ENCODE results near the gene CDC42EP4.

The CDC42EP4 gene

GRCh38 chr17:73297934-73298861, 13.6 kb downstream of the CDC42EP4 start:
- no peaks in the 10 kb centered on the region; the same call in 1 of the 2 replicates for H3K36me3 ChIP-seq (ENCODE audit: control insufficient read depth, insufficient read depth, low read length)
- no peak overlapping the region for H3K4me3 ChIP-seq (replicated peaks; ENCODE audit: low read depth, low read length)
- no peak for TF ChIP-seq CTCF (IDR thresholded peaks at IDR 0.05; ENCODE audit: insufficient read depth, low read length, poor library complexity, severe bottlenecking)
- no peak for DNase-seq (ENCODE audit: extremely low read depth, insufficient read length)
- H3K27me3 ChIP-seq (replicated peaks; ENCODE audit: control insufficient read depth, insufficient read depth, low read length), result no peaks in the 10 kb centered on the region

GRCh38 chr17:73293480-73293911, 18.3 kb downstream of the CDC42EP4 start:
- no peaks in the 10 kb centered on the region for H3K36me3 ChIP-seq (ENCODE audit: control insufficient read depth, insufficient read depth, low read length)
- no peak for TF ChIP-seq CTCF (IDR thresholded peaks at IDR 0.05; ENCODE audit: insufficient read depth, low read length, poor library complexity, severe bottlenecking)
- no peak overlapping the region for H3K4me3 ChIP-seq (replicated peaks; ENCODE audit: low read depth, low read length)
- DNase-seq (ENCODE audit: extremely low read depth, insufficient read length), result no peak
- H3K27me3 ChIP-seq (replicated peaks; ENCODE audit: control insufficient read depth, insufficient read depth, low read length), result no peaks in the 10 kb centered on the region

- Histone ChIP-seq H3K36me3 (ENCODE audit: control insufficient read depth, insufficient read depth, low read length) (no peaks in the 10 kb centered on the region), H3K4me3 (replicated peaks; ENCODE audit: low read depth, low read length) (no peak overlapping the region), H3K27me3 (replicated peaks; ENCODE audit: control insufficient read depth, insufficient read depth, low read length) (no peaks in the 10 kb centered on the region)
- TF ChIP-seq CTCF (IDR thresholded peaks at IDR 0.05; ENCODE audit: insufficient read depth, low read length, poor library complexity, severe bottlenecking), result no peak
- no peak for DNase-seq (ENCODE audit: extremely low read depth, insufficient read length)
These were observed 18.8 kb downstream of the CDC42EP4 start for GRCh38 chr17:73293031-73293430.

- no peak for DNase-seq (ENCODE audit: extremely low read depth, insufficient read length)
- no peaks in the 10 kb centered on the region for H3K36me3 ChIP-seq (ENCODE audit: control insufficient read depth, insufficient read depth, low read length)
- TF ChIP-seq CTCF (IDR thresholded peaks at IDR 0.05; ENCODE audit: insufficient read depth, low read length, poor library complexity, severe bottlenecking), result no peak
- H3K4me3 ChIP-seq (replicated peaks; ENCODE audit: low read depth, low read length), result no peak overlapping the region
- H3K27me3 ChIP-seq (replicated peaks; ENCODE audit: control insufficient read depth, insufficient read depth, low read length), result no peaks in the 10 kb centered on the region
These were observed 19.7 kb downstream of the CDC42EP4 start for GRCh38 chr17:73292031-73292531.

- Histone ChIP-seq H3K27me3 (replicated peaks; ENCODE audit: control insufficient read depth, insufficient read depth, low read length) (no peaks in the 10 kb centered on the region), H3K4me3 (replicated peaks; ENCODE audit: low read depth, low read length) (peak overlapping the region; percentile 60), H3K36me3 (ENCODE audit: control insufficient read depth, insufficient read depth, low read length) (no peaks in the 10 kb centered on the region)
- DNase-seq (ENCODE audit: extremely low read depth, insufficient read length), result peak; percentile 69
- TF ChIP-seq CTCF (IDR thresholded peaks at IDR 0.05; ENCODE audit: insufficient read depth, low read length, poor library complexity, severe bottlenecking), result no peak
These were observed 20.5 kb downstream of the CDC42EP4 start for GRCh38 chr17:73291260-73291801.

All from GM06990 (cell line).